GM23248 (cell line): ENCODE measurements around the gene ZBTB22. TPM values are rescaled to one million over a fixed set of nuclear protein-coding genes. Genes with fewer than 3 reads are reported as not detected.

ENCODE experiments used
- DNase-seq: peaks from one replicate; pipeline ENCODE4 v3.0.0-alpha.2; 2015
- H2AFZ ChIP-seq: fragments of 200-600 bp; sonication (generic); 2 replicates; pipeline ENCODE4 v1.6.1; 2016; ENCODE audit warnings: antibody characterized with exemption
- H3F3A ChIP-seq: fragments of 200-600 bp; sonication (generic); 2 replicates; pipeline ENCODE4 v1.6.1; 2016; ENCODE audit warnings: mild to moderate bottlenecking, antibody characterized with exemption, mixed run types; ENCODE audit not compliant: insufficient read depth
- H3K27ac ChIP-seq: fragments of 200-600 bp; sonication (generic); 2 replicates; pipeline ENCODE4 v1.5.1; 2016; ENCODE audit warnings: mild to moderate bottlenecking
- H3K27me3 ChIP-seq: fragments of 200-600 bp; sonication (generic); replicated peaks from 2 replicates; pipeline ENCODE4 v1.6.1; 2016; ENCODE audit warnings: mild to moderate bottlenecking; ENCODE audit not compliant: insufficient read depth
- H3K36me3 ChIP-seq: fragments of 200-600 bp; sonication (generic); 2 replicates; pipeline ENCODE4 v1.6.1; 2016; ENCODE audit warnings: low read depth, mild to moderate bottlenecking
- H3K4me1 ChIP-seq: fragments of 200-600 bp; sonication (generic); 2 replicates; pipeline ENCODE4 v1.6.1; 2016; ENCODE audit warnings: mild to moderate bottlenecking; ENCODE audit not compliant: insufficient read depth
- H3K4me2 ChIP-seq: fragments of 200-600 bp; sonication (generic); one replicate; pipeline ENCODE4 v1.6.1; 2016; ENCODE audit warnings: mild to moderate bottlenecking; ENCODE audit not compliant: unreplicated experiment
- H3K4me3 ChIP-seq: fragments of 200-600 bp; sonication (generic); 2 replicates; pipeline ENCODE4 v1.5.1; 2016; ENCODE audit warnings: mild to moderate bottlenecking
- H3K79me2 ChIP-seq: fragments of 200-600 bp; sonication (generic); 2 replicates; pipeline ENCODE4 v1.6.1; 2016; ENCODE audit warnings: mild to moderate bottlenecking; ENCODE audit not compliant: insufficient read depth
- H3K9ac ChIP-seq: fragments of 200-600 bp; sonication (generic); 2 replicates; pipeline ENCODE4 v1.6.1; 2016; ENCODE audit warnings: mild to moderate bottlenecking
- H3K9me2 ChIP-seq: fragments of 200-600 bp; sonication (generic); 2 replicates; pipeline ENCODE4 v1.6.1; 2016; ENCODE audit warnings: mixed run types, mild to moderate bottlenecking, moderate library complexity; ENCODE audit not compliant: insufficient read depth
- H3K9me3 ChIP-seq: fragments of 200-600 bp; sonication (generic); one replicate; pipeline ENCODE4 v1.6.1; 2017; ENCODE audit warnings: low read depth
- H4K20me1 ChIP-seq: fragments of 200-600 bp; sonication (generic); 2 replicates; pipeline ENCODE4 v1.6.0; 2016; ENCODE audit not compliant: insufficient read depth
- EZH2 ChIP-seq: fragments of 200-600 bp; sonication (generic); IDR thresholded peaks from 2 replicates; pipeline ENCODE4 v1.6.1; 2018; ENCODE audit warnings: antibody characterized with exemption, mild to moderate bottlenecking; ENCODE audit not compliant: insufficient read depth, poor library complexity, severe bottlenecking
- EZH2phosphoT487 ChIP-seq: fragments of 200-600 bp; sonication (generic); IDR thresholded peaks from 2 replicates; pipeline ENCODE4 v1.6.1; 2018; ENCODE audit warnings: antibody characterized with exemption, moderate library complexity, mild to moderate bottlenecking, low read depth; ENCODE audit not compliant: insufficient read depth
- WGBS, 2 experiments: methylation state at CpG; one replicate each; pipeline ENCODE4 v1.1.6; 2015 to 2017; ENCODE audit warnings: low lambda C conversion rate in 2 of 2, low coverage in 1 of 2; ENCODE audit errors: missing lambda C conversion rate in 2 of 2; 5-methylcytosine and 5-hydroxymethylcytosine counted together
- in situ Hi-C: fragments of 300-500 bp; cut with MboI; formaldehyde crosslinking; loops from 2 replicates; pipeline ENCODE4 v1.15.0; 2020
- polyA plus RNA-seq: library from polyadenylated mRNA; unstranded; fragments of >200 nt; fragmentation: Nextera tagmentation; extraction: Ambion mirVana; gene quantifications from 2 replicates; pipeline ENCODE4 v1.2.1, GENCODE V29; 2016
- total RNA-seq: library from RNA; depleted of rRNA; stranded (reverse); fragments of >200 nt; shearing (Covaris generic); gene quantifications from 2 replicates; pipeline ENCODE4 v1.2.3, GENCODE V29; 2014

ZBTB22 gene
- total and polyA plus RNA-seq, 2 experiments from 2014 or later, result 9.8 to 18.3 TPM

GRCh38 chr6:33297956-33298772, 19.4 kb downstream of the ZBTB22 start:
- peak; percentile 89 for DNase-seq
- H2AFZ ChIP-seq, result peak overlapping the region; percentile 62
- H3K27ac ChIP-seq, result peak overlapping the region; percentile 97
- H3K4me3 ChIP-seq, result peak overlapping the region; percentile 96
- peaks cover under 1% of the 10 kb centered on the region; the same call in 1 of the 2 replicates for H3K36me3 ChIP-seq
- TF ChIP-seq EZH2 (no peak), EZH2phosphoT487 (no peak)
- no peaks in the 10 kb centered on the region for H4K20me1 ChIP-seq
- 0 to 2% methylated on average over 22 to 42 of the region's 42 CpGs for WGBS, 2 experiments
- no peaks in the 10 kb centered on the region for H3K9me3 ChIP-seq
- H3K9me2 ChIP-seq, result no peaks in the 10 kb centered on the region
- H3K4me2 ChIP-seq, result peak overlapping the region; percentile 92
- peak overlapping the region; percentile 95 for H3K9ac ChIP-seq
- peaks cover 10% of the 10 kb centered on the region; the same call in 1 of the 2 replicates for H3K4me1 ChIP-seq
- in situ Hi-C loops, result no loop called here
- H3K79me2 ChIP-seq, result peaks cover 29% of the 10 kb centered on the region
- no peaks in the 10 kb centered on the region for H3K27me3 ChIP-seq
- H3F3A ChIP-seq, result peaks cover 13% of the 10 kb centered on the region

DNA sequence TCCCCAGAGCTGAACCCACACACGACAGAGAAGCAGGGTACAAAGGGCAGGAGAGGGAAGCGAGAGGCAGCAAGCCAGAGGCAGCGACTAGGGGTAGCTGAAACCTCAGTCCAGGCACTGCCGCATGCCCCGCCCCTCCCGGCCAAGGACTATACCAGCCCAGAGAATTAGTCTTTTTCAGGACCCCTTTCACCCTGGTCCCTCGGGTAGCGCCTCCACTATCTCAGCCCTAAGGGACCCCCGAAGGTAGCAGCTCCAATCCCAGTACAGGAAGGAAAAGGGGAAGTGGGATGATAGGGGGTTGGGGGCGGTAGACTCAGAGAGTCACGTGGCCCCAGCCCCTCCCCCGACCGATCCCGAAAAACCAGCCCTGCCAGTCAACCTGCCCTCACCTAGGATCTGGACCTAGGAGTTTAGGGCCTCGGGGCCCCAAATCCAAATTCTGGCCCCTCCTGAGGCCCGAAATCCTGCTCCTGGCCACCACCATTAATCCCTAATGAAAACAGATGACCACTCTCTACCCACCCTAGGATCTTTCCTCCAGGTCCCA, 20.1 kb downstream of the ZBTB22 start:
- H3K79me2 ChIP-seq, result peaks cover 23% of the 10 kb centered on the region
- peaks cover 13% of the 10 kb centered on the region for H3F3A ChIP-seq
- H3K27ac ChIP-seq, result peak overlapping the region; percentile 97
- peak overlapping the region; percentile 95 for H3K9ac ChIP-seq
- H2AFZ ChIP-seq, result peak overlapping the region; percentile 45; the same call in 1 of the 2 replicates
- in situ Hi-C loops, result no loop called here
- no peak for TF ChIP-seq EZH2phosphoT487
- H3K4me2 ChIP-seq, result peak overlapping the region; percentile 83
- H3K4me3 ChIP-seq, result peak overlapping the region; percentile 96
- H3K27me3 ChIP-seq, result no peaks in the 10 kb centered on the region
- H3K36me3 ChIP-seq, result no peaks in the 10 kb centered on the region
- peaks cover 10% of the 10 kb centered on the region; the same call in 1 of the 2 replicates for H3K4me1 ChIP-seq
- WGBS, 2 experiments, result 24 to 40% methylated on average over 11 to 16 of the region's 16 CpGs
- no peak for DNase-seq
- no peaks in the 10 kb centered on the region for H4K20me1 ChIP-seq
- H3K9me3 ChIP-seq, result no peaks in the 10 kb centered on the region
- H3K9me2 ChIP-seq, result no peaks in the 10 kb centered on the region

- 79 to 88% methylated on average over 8 to 12 of the region's 12 CpGs for WGBS, 2 experiments
- H3K27me3 ChIP-seq, result no peaks in the 10 kb centered on the region
- TF ChIP-seq EZH2phosphoT487 (no peak), EZH2 (no peak)
- no peaks in the 10 kb centered on the region; the same call in 1 of the 2 replicates for H3K36me3 ChIP-seq
- peaks cover 10% of the 10 kb centered on the region; the same call in 1 of the 2 replicates for H3K4me1 ChIP-seq
- H3F3A ChIP-seq, result peaks cover 13% of the 10 kb centered on the region
- H3K4me3 ChIP-seq, result peak overlapping the region; percentile 96; the same call in 1 of the 2 replicates
- H3K27ac ChIP-seq, result no peak overlapping the region
- peak overlapping the region; percentile 95 for H3K9ac ChIP-seq
- H4K20me1 ChIP-seq, result no peaks in the 10 kb centered on the region
- in situ Hi-C loops, result no loop called here
- H3K4me2 ChIP-seq, result peak overlapping the region; percentile 83
- H3K9me3 ChIP-seq, result no peaks in the 10 kb centered on the region
- peaks cover 17% of the 10 kb centered on the region for H3K79me2 ChIP-seq
- H3K9me2 ChIP-seq, result no peaks in the 10 kb centered on the region
- DNase-seq, result no peak
- no peak overlapping the region for H2AFZ ChIP-seq
These were observed 20.6 kb downstream of the ZBTB22 start for GRCh38 chr6:33296797-33297405.

DNA sequence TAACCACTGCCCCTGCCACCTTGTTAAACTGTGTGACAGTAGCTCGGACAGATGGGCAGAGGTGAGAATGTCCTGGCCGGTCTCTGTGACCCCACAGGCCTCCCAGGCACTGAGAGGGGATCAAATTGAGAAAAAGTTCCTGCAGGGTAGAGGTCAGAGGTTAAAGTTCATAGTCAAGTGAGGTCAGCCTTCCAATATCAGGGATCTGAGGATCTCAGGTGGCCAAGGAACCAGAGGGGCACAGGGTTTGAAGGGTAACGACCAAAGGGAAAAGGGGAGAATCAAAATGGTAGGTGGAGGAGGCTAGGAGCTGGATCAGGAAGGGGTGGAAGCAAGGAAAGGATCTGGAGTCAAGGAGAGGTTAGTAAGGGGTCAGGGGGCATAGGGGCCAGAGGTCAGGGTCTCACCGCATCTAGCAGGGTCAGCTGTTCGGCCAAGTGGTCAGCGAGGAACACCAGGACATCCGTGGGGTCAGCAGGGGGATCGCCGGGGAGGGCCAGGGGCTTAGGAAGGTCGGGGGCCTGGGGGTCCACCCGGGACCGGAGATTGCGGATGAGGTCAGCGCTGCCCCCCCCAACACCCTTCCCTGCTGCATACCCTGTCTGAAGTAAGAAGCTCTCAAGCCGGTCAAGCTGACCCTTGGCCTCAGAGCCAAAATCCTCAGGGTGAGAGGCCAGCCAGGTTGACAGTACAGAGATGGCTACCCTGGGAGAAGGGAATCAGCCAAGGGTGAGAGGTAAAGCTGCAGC, 21.7 kb downstream of the ZBTB22 start:
- H3K9me2 ChIP-seq, result no peaks in the 10 kb centered on the region
- no peaks in the 10 kb centered on the region; the same call in 1 of the 2 replicates for H3K36me3 ChIP-seq
- H3K27me3 ChIP-seq, result no peaks in the 10 kb centered on the region
- no peak overlapping the region for H3K4me3 ChIP-seq
- WGBS, 2 experiments, result 83 to 94% methylated on average over 5 to 15 of the region's 15 CpGs
- peaks cover under 1% of the 10 kb centered on the region; the same call in 1 of the 2 replicates for H3K4me1 ChIP-seq
- no peak overlapping the region for H3K4me2 ChIP-seq
- TF ChIP-seq EZH2 (no peak), EZH2phosphoT487 (no peak)
- no peaks in the 10 kb centered on the region for H4K20me1 ChIP-seq
- DNase-seq, result no peak
- peaks cover 2% of the 10 kb centered on the region for H3F3A ChIP-seq
- H3K9me3 ChIP-seq, result no peaks in the 10 kb centered on the region
- peaks cover 15% of the 10 kb centered on the region for H3K79me2 ChIP-seq
- in situ Hi-C loops, result no loop called here
- H2AFZ ChIP-seq, result no peak overlapping the region
- H3K27ac ChIP-seq, result no peak overlapping the region
- no peak overlapping the region for H3K9ac ChIP-seq
